Superior temporal gyrus (tissue), 1 donor: ENCODE data around the gene SARS2.
"Not testable (repeated sequence)": the region's sequence is repeated elsewhere in the genome, so short reads cannot be mapped to it uniquely, and the experiment has no call there.

Source experiments
- DNase-seq: peaks from one replicate; pipeline ENCODE4 v3.0.0-alpha.2; 2016; ENCODE audit errors: extremely low spot score

The SARS2 gene

GRCh38 chr19:38946229-38947010 lies 15.9 kb upstream of the SARS2 start:
- DNase-seq: no peak

GRCh38 chr19:38945562-38946228 lies 15.1 kb upstream of the SARS2 start:
- no peak for DNase-seq

GRCh38 chr19:38944981-38945506 lies 14.5 kb upstream of the SARS2 start:
- no peak for DNase-seq

GRCh38 chr19:38942471-38943181 lies 12.1 kb upstream of the SARS2 start:
- DNase-seq: no peak

- DNase-seq: no peak
Measured at GRCh38 chr19:38941979-38942378, 11.4 kb upstream of the SARS2 start.

- not testable (repeated sequence) for DNase-seq
Measured at GRCh38 chr19:38941466-38941865, 10.9 kb upstream of the SARS2 start.

- no peak for DNase-seq
Measured at GRCh38 chr19:38939957-38940356, 9.4 kb upstream of the SARS2 start.

GRCh38 chr19:38933544-38933943 lies 3.0 kb upstream of the SARS2 start:
- no peak for DNase-seq

GRCh38 chr19:38932425-38933179 lies 2.0 kb upstream of the SARS2 start:
- DNase-seq: no peak

GRCh38 chr19:38931521-38931793 lies 894 bp upstream of the SARS2 start:
- DNase-seq: no peak

GRCh38 chr19:38930776-38931520 lies 385 bp upstream of the SARS2 start, which contains the start of gene MRPS12:
TSS of gene MRPS12 (plus strand) at chr19:38930944. CDS start at chr19:38931295, 351 bp downstream.
- DNase-seq: peak; percentile 100

GRCh38 chr19:38928391-38929001 lies 2.1 kb downstream of the SARS2 start:
- DNase-seq: no peak

GRCh38 chr19:38924388-38924787 lies 6.2 kb downstream of the SARS2 start:
- no peak for DNase-seq

GRCh38 chr19:38922482-38922881 lies 8.1 kb downstream of the SARS2 start:
- no peak for DNase-seq

- DNase-seq: no peak
Measured at GRCh38 chr19:38921420-38922274, 8.9 kb downstream of the SARS2 start.

GRCh38 chr19:38920602-38921419 lies 9.8 kb downstream of the SARS2 start:
- no peak for DNase-seq

- DNase-seq: no peak
Measured at GRCh38 chr19:38919837-38920601, 10.5 kb downstream of the SARS2 start.

GRCh38 chr19:38918526-38918925 lies 12.0 kb downstream of the SARS2 start:
- DNase-seq: no peak
